ENCODE measurements around the gene KLF16. TPM values are rescaled to one million over a fixed set of nuclear protein-coding genes. Genes with fewer than 3 reads are reported as not detected.

Gene KLF16
- total and polyA plus RNA-seq, 2 experiments from 2014 or later, result 6.4 to 16.0 TPM

- Histone ChIP-seq H3K79me2 (peaks cover 39% of the 10 kb centered on the region), H3K9me3 (ENCODE audit: low read depth) (no peaks in the 10 kb centered on the region), H4K20me1 (ENCODE audit: insufficient read depth, poor library complexity, severe bottlenecking) (peaks cover 32% of the 10 kb centered on the region), H3K27me3 (no peaks in the 10 kb centered on the region), H2AFZ (peak overlapping the region; percentile 97), H3K36me3 (replicated peaks; ENCODE audit: insufficient read depth, low read depth) (no peaks in the 10 kb centered on the region), H3K4me1 (ENCODE audit: insufficient read depth) (peaks cover 38% of the 10 kb centered on the region), H3K4me3 (peak overlapping the region; percentile 86), H3K4me2 (peak overlapping the region; percentile 99), H3K27ac (peak overlapping the region; percentile 90), H3K9me2 (replicated peaks; ENCODE audit: insufficient read depth) (no peaks in the 10 kb centered on the region)
- DNase-seq (ENCODE audit: low spot score), result peak; percentile 97
- TF ChIP-seq CTCF (IDR thresholded peaks at IDR 0.05; ENCODE audit: poor library complexity) (no peak), EZH2phosphoT487 (IDR thresholded peaks at IDR 0.05; ENCODE audit: low read depth, severe bottlenecking, unreplicated experiment) (no peak), EZH2 (IDR thresholded peaks at IDR 0.05; ENCODE audit: borderline replicate concordance) (no peak)
- 0% methylated on average over 4 of the region's 115 CpGs for WGBS (ENCODE audit: low lambda C conversion rate, missing lambda C conversion rate)
Observed at GRCh38 chr19:1863638-1864479, 480 bp upstream of the KLF16 start.

GRCh38 chr19:1862424-1863327 is 703 bp downstream of the KLF16 start:
- H3K79me2 ChIP-seq, result peaks cover 51% of the 10 kb centered on the region
- peaks cover 42% of the 10 kb centered on the region for H4K20me1 ChIP-seq (ENCODE audit: insufficient read depth, poor library complexity, severe bottlenecking)
- WGBS (ENCODE audit: low lambda C conversion rate, missing lambda C conversion rate), result under 1% methylated on average over 35 of the region's 109 CpGs
- H3K9me2 ChIP-seq (replicated peaks; ENCODE audit: insufficient read depth), result no peaks in the 10 kb centered on the region
- H3K4me1 ChIP-seq (ENCODE audit: insufficient read depth), result peaks cover 49% of the 10 kb centered on the region
- H3K4me3 ChIP-seq, result peak overlapping the region; percentile 94
- H3K36me3 ChIP-seq (replicated peaks; ENCODE audit: insufficient read depth, low read depth), result no peaks in the 10 kb centered on the region
- DNase-seq (ENCODE audit: low spot score), result peak; percentile 75
- H3K9me3 ChIP-seq (ENCODE audit: low read depth), result no peaks in the 10 kb centered on the region
- no peaks in the 10 kb centered on the region for H3K27me3 ChIP-seq
- H3K4me2 ChIP-seq, result peak overlapping the region; percentile 98
- H3K27ac ChIP-seq, result peak overlapping the region; percentile 86
- no peak for TF ChIP-seq EZH2 (IDR thresholded peaks at IDR 0.05; ENCODE audit: borderline replicate concordance)
- TF ChIP-seq EZH2phosphoT487 (IDR thresholded peaks at IDR 0.05; ENCODE audit: low read depth, severe bottlenecking, unreplicated experiment), result no peak
- no peak for TF ChIP-seq CTCF (IDR thresholded peaks at IDR 0.05; ENCODE audit: poor library complexity)
- H2AFZ ChIP-seq, result no peak overlapping the region

- 5% methylated on average over 21 of the region's 21 CpGs for WGBS (ENCODE audit: low lambda C conversion rate, missing lambda C conversion rate)
- Histone ChIP-seq H3K4me1 (ENCODE audit: insufficient read depth) (peaks cover 54% of the 10 kb centered on the region), H3K27me3 (no peaks in the 10 kb centered on the region), H3K79me2 (peaks cover 54% of the 10 kb centered on the region), H3K9me2 (replicated peaks; ENCODE audit: insufficient read depth) (no peaks in the 10 kb centered on the region), H3K9me3 (ENCODE audit: low read depth) (no peaks in the 10 kb centered on the region), H3K4me3 (peak overlapping the region; percentile 90), H3K36me3 (replicated peaks; ENCODE audit: insufficient read depth, low read depth) (no peaks in the 10 kb centered on the region), H2AFZ (no peak overlapping the region), H3K4me2 (peak overlapping the region; percentile 98), H3K27ac (peak overlapping the region; percentile 67), H4K20me1 (ENCODE audit: insufficient read depth, poor library complexity, severe bottlenecking) (peaks cover 42% of the 10 kb centered on the region)
- no peak for TF ChIP-seq EZH2 (IDR thresholded peaks at IDR 0.05; ENCODE audit: borderline replicate concordance)
- no peak for TF ChIP-seq CTCF (IDR thresholded peaks at IDR 0.05; ENCODE audit: poor library complexity)
- TF ChIP-seq EZH2phosphoT487 (IDR thresholded peaks at IDR 0.05; ENCODE audit: low read depth, severe bottlenecking, unreplicated experiment), result no peak
- DNase-seq (ENCODE audit: low spot score), result no peak
Observed at GRCh38 chr19:1862068-1862423, 1.3 kb downstream of the KLF16 start.

Data from hepatocyte (in vitro differentiated cells).